ENCODE results near the gene GAPVD1. TPM values are rescaled to one million over a fixed set of nuclear protein-coding genes. Genes with fewer than 3 reads are reported as not detected.

The GAPVD1 gene
- total and polyA plus RNA-seq, 2 of the 13 experiments (the other 11 are each of a cell fraction or from before 2014, with no cell fraction given), result 11.1 to 33.2 TPM

GRCh38 chr9:125255781-125256391 lies 5.7 kb upstream of the GAPVD1 start (continued):
- TF ChIP-seq ZBTB4 (CRISPR knock-in tag; IDR thresholded peaks at IDR 0.05; ENCODE audit: borderline replicate concordance) (no peak), MAFK (conservative IDR thresholded peaks at IDR 0.05 in 1 of 2, IDR thresholded peaks at IDR 0.05 in 1 of 2; ENCODE audit: low read length in 2 of 2) (peak; percentile 87 to 95), KLF9 (CRISPR knock-in tag; IDR thresholded peaks at IDR 0.05; ENCODE audit: low read depth) (no peak), GATAD2A (CRISPR knock-in tag; IDR thresholded peaks at IDR 0.05) (0 out of 2 replicates have a peak, but pooled peaks have one; percentile 9), E2F5 (CRISPR knock-in tag; conservative IDR thresholded peaks at IDR 0.05) (no peak), RAD21 (CRISPR knock-in tag; IDR thresholded peaks at IDR 0.05) (peak; percentile 68), ZNF335 (CRISPR knock-in tag; IDR thresholded peaks at IDR 0.05) (no peak), ZNF713 (CRISPR knock-in tag; IDR thresholded peaks at IDR 0.05) (no peak), KDM5B (CRISPR knock-in tag; IDR thresholded peaks at IDR 0.05; ENCODE audit: borderline replicate concordance) (no peak), ZNF143 (CRISPR knock-in tag; IDR thresholded peaks at IDR 0.05) (no peak), HOXA7 (CRISPR knock-in tag; IDR thresholded peaks at IDR 0.05) (no peak), STAG1 (CRISPR knock-in tag; IDR thresholded peaks at IDR 0.05) (peak; percentile 89), DRAP1 (CRISPR knock-in tag; IDR thresholded peaks at IDR 0.05) (no peak), SMC3 (IDR thresholded peaks at IDR 0.05; ENCODE audit: low read length) (peak; percentile 59), KLF16 (CRISPR knock-in tag; IDR thresholded peaks at IDR 0.05) (no peak), ZFP62 (CRISPR knock-in tag; IDR thresholded peaks at IDR 0.05) (no peak), ZNF503 (CRISPR knock-in tag; IDR thresholded peaks at IDR 0.05) (no peak), ZBTB20 (CRISPR knock-in tag; IDR thresholded peaks at IDR 0.05; ENCODE audit: borderline replicate concordance, low read depth) (no peak), RELA (CRISPR knock-in tag; IDR thresholded peaks at IDR 0.05) (no peak), TEAD3 (CRISPR knock-in tag; optimal IDR thresholded peaks at IDR 0.05; ENCODE audit: borderline replicate concordance) (no peak), ZNF431 (CRISPR knock-in tag; IDR thresholded peaks at IDR 0.05; ENCODE audit: borderline replicate concordance, low read depth) (no peak), TRIM24 (CRISPR knock-in tag; IDR thresholded peaks at IDR 0.05) (no peak)
- TF ChIP-seq, protein P1, sequence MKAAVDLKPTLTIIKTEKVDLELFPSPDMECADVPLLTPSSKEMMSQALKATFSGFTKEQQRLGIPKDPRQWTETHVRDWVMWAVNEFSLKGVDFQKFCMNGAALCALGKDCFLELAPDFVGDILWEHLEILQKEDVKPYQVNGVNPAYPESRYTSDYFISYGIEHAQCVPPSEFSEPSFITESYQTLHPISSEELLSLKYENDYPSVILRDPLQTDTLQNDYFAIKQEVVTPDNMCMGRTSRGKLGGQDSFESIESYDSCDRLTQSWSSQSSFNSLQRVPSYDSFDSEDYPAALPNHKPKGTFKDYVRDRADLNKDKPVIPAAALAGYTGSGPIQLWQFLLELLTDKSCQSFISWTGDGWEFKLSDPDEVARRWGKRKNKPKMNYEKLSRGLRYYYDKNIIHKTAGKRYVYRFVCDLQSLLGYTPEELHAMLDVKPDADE (CRISPR knock-in tag; IDR thresholded peaks at IDR 0.05), result no peak
